Gastrocnemius medialis (tissue), 4 donors: ENCODE measurements around the gene PI4KA. TPM values are rescaled to one million over a fixed set of nuclear protein-coding genes. Genes with fewer than 3 reads are reported as not detected.

ENCODE experiments used
- ATAC-seq, 2 donors: fragments of 150-250 bp; one replicate each; pipeline ENCODE4 v1.9.1; 2016
- DNase-seq, 2 donors: peaks; one replicate each; pipeline ENCODE4 v3.0.0-alpha.2; 2019
- H3K27ac ChIP-seq, 4 donors: fragments of 200-600 bp; sonication (generic); 1 replicate in 1 of 4; 2 replicates in 3 of 4; pipeline ENCODE4 v1.5.1; 2016 to 2018; ENCODE audit warnings: mild to moderate bottlenecking in 2 of 4, moderate library complexity in 1 of 4
- H3K27me3 ChIP-seq, 3 donors: fragments of 200-600 bp; sonication (generic) in 2 of 3; 1 replicate in 1 of 3; 2 replicates in 2 of 3; pipeline versions ENCODE4 v1.5.1 to v1.6.0; 2016 to 2019; ENCODE audit warnings: mild to moderate bottlenecking in 1 of 3, moderate library complexity in 1 of 3
- H3K36me3 ChIP-seq, 2 donors: fragments of 200-600 bp; sonication (generic) in 1 of 2; one replicate each; pipeline ENCODE4 v1.5.1; 2017 to 2018
- H3K4me1 ChIP-seq, 2 donors: fragments of 200-600 bp; sonication (generic) in 1 of 2; one replicate each; pipeline ENCODE4 v1.5.1; 2016 to 2017; ENCODE audit warnings: mild to moderate bottlenecking in 2 of 2
- H3K4me3 ChIP-seq, 4 donors: fragments of 200-600 bp; sonication (generic) in 3 of 4; 1 replicate in 1 of 4; 2 replicates in 3 of 4; pipeline ENCODE4 v1.5.1; 2016 to 2019; ENCODE audit warnings: mild to moderate bottlenecking in 2 of 4
- H3K9me3 ChIP-seq, 3 donors: fragments of 200-600 bp; sonication (generic) in 2 of 3; 1 replicate in 1 of 3; 2 replicates in 2 of 3; pipeline ENCODE4 v1.5.1; 2016 to 2019
- CTCF ChIP-seq, 5 experiments: fragments of 450-650 bp in 3 of 5; fragments of 200-600 bp in 2 of 5; sonication (generic) in 2 of 5; IDR thresholded peaks in 4 of 5; conservative IDR thresholded peaks in 1 of 5; 1 replicate in 4 of 5; 2 replicates in 1 of 5; pipeline ENCODE4 v1.5.1; 2016 to 2019; ENCODE audit warnings: antibody characterized with exemption in 5 of 5, mild to moderate bottlenecking in 3 of 5, moderate library complexity in 3 of 5
- POLR2A ChIP-seq, 2 donors: fragments of 450-650 bp; IDR thresholded peaks; one replicate each; pipeline ENCODE4 v1.6.1; 2017; ENCODE audit warnings: antibody characterized with exemption in 2 of 2, mild to moderate bottlenecking in 2 of 2, moderate library complexity in 2 of 2
- in situ Hi-C, 4 donors: fragments of 200-750 bp; cut with MboI; loops; one replicate each; pipeline versions ENCODE4 v1.15.0 to v1.8.0; 2017; ENCODE audit warnings: low sequenced_read_pairs in 4 of 4
- intact Hi-C: fragments of 100-400 bp; cut with DNase I; formaldehyde crosslinking; loops from one replicate; pipeline ENCODE4 v1.15.1; 2023; ENCODE audit warnings: low total_unique reads
- total RNA-seq, 4 donors: library from RNA; depleted of rRNA; stranded (reverse); fragments of >200 nt; gene quantifications; one replicate each; pipeline versions ENCODE4 v1.1.0 to v1.2.3, GENCODE V29; 2016

The PI4KA gene
- total RNA-seq, 4 donors from 2014 or later, result 40.1 to 59.7 (median 45.4) TPM

- TF ChIP-seq CTCF (IDR thresholded peaks at IDR 0.05 in 4 of 5, conservative IDR thresholded peaks at IDR 0.05 in 1 of 5), result no peak
- no peak for TF ChIP-seq POLR2A (IDR thresholded peaks at IDR 0.05)
- H3K4me3 ChIP-seq, result no peak overlapping the region
- H3K9me3 ChIP-seq, result no peaks in the 10 kb centered on the region
- no peaks in the 10 kb centered on the region for H3K27me3 ChIP-seq
- no peak overlapping the region for H3K27ac ChIP-seq
- no peaks in the 10 kb centered on the region for H3K4me1 ChIP-seq
- ATAC-seq, result no peak
- intact Hi-C loops (no loop called here), in situ Hi-C loops (no loop called here)
- DNase-seq, result no peak
- peaks cover 0 to 96% of the 10 kb centered on the region in 2 donors for H3K36me3 ChIP-seq
These were observed 56.2 kb downstream of the PI4KA start for GRCh38 chr22:20802452-20802851.

- in situ Hi-C loops, result no loop called here
- intact Hi-C loops, result no loop called here
- Histone ChIP-seq H3K4me1 (no peaks in the 10 kb centered on the region), H3K27me3 (no peaks in the 10 kb centered on the region), H3K36me3 (peaks cover 0 to 96% of the 10 kb centered on the region in 2 donors), H3K4me3 (no peak overlapping the region), H3K27ac (no peak overlapping the region), H3K9me3 (no peaks in the 10 kb centered on the region)
- ATAC-seq (no peak), DNase-seq (no peak)
- TF ChIP-seq POLR2A (IDR thresholded peaks at IDR 0.05) (no peak), CTCF (IDR thresholded peaks at IDR 0.05 in 4 of 5, conservative IDR thresholded peaks at IDR 0.05 in 1 of 5) (no peak)
These were observed 59.2 kb downstream of the PI4KA start for GRCh38 chr22:20799449-20799848.

GRCh38 chr22:20798974-20799373 lies 59.6 kb downstream of the PI4KA start:
- Histone ChIP-seq H3K27ac (no peak overlapping the region), H3K4me3 (no peak overlapping the region), H3K4me1 (no peaks in the 10 kb centered on the region), H3K36me3 (peaks cover 0 to 96% of the 10 kb centered on the region in 2 donors), H3K9me3 (no peaks in the 10 kb centered on the region), H3K27me3 (no peaks in the 10 kb centered on the region)
- ATAC-seq (no peak), DNase-seq (no peak)
- TF ChIP-seq CTCF (IDR thresholded peaks at IDR 0.05 in 4 of 5, conservative IDR thresholded peaks at IDR 0.05 in 1 of 5), result no peak
- TF ChIP-seq POLR2A (IDR thresholded peaks at IDR 0.05), result no peak
- intact Hi-C loops, result no loop called here
- in situ Hi-C loops, result no loop called here

- DNase-seq (no peak), ATAC-seq (no peak)
- H3K4me1 ChIP-seq, result no peaks in the 10 kb centered on the region
- in situ Hi-C loops, result no loop called here
- H3K36me3 ChIP-seq, result peaks cover 0 to 95% of the 10 kb centered on the region in 2 donors
- H3K27me3 ChIP-seq, result no peaks in the 10 kb centered on the region
- TF ChIP-seq CTCF (IDR thresholded peaks at IDR 0.05 in 4 of 5, conservative IDR thresholded peaks at IDR 0.05 in 1 of 5), result no peak
- TF ChIP-seq POLR2A (IDR thresholded peaks at IDR 0.05), result no peak
- intact Hi-C loops, result no loop called here
- H3K27ac ChIP-seq, result no peak overlapping the region
- no peaks in the 10 kb centered on the region for H3K9me3 ChIP-seq
- H3K4me3 ChIP-seq, result no peak overlapping the region
These were observed 60.4 kb downstream of the PI4KA start for GRCh38 chr22:20798218-20798617.

GRCh38 chr22:20796731-20797130 lies 61.9 kb downstream of the PI4KA start:
- H3K36me3 ChIP-seq, result peaks cover 0 to 93% of the 10 kb centered on the region in 2 donors
- TF ChIP-seq CTCF (IDR thresholded peaks at IDR 0.05 in 4 of 5, conservative IDR thresholded peaks at IDR 0.05 in 1 of 5) (no peak), POLR2A (IDR thresholded peaks at IDR 0.05) (no peak)
- no peaks in the 10 kb centered on the region for H3K4me1 ChIP-seq
- H3K4me3 ChIP-seq, result no peak overlapping the region
- DNase-seq (no peak), ATAC-seq (no peak)
- in situ Hi-C loops (no loop called here), intact Hi-C loops (no loop called here)
- no peaks in the 10 kb centered on the region for H3K27me3 ChIP-seq
- no peaks in the 10 kb centered on the region for H3K9me3 ChIP-seq
- H3K27ac ChIP-seq, result no peak overlapping the region
